Measurements from ENCODE around the gene POM121C. TPM values are rescaled to one million over a fixed set of nuclear protein-coding genes. Genes with fewer than 3 reads are reported as not detected.
"Not testable (repeated sequence)": the region's sequence is repeated elsewhere in the genome, so short reads cannot be mapped to it uniquely, and the experiment has no call there.

POM121C gene
- total and polyA plus RNA-seq, 4 donors = 5.3 to 40.3 (median 25.7) TPM

- H3K4me3 ChIP-seq (ENCODE audit: low read length in 2 of 2); H3K36me3 ChIP-seq (ENCODE audit: control insufficient read depth in 1 of 2, insufficient read depth in 2 of 2, low read length in 1 of 2); H3K9me3 ChIP-seq (ENCODE audit: control insufficient read depth, low read length); H3K4me1 ChIP-seq (ENCODE audit: control insufficient read depth in 1 of 2, insufficient read depth in 2 of 2, low read length in 2 of 2); intact Hi-C loops (cut with DNase I); DNase-seq; H3K27ac ChIP-seq (ENCODE audit: low read depth in 1 of 2, low read length in 2 of 2); H3K27me3 ChIP-seq (ENCODE audit: control insufficient read depth in 1 of 2, insufficient read depth in 2 of 2, low read length in 1 of 2): not testable (repeated sequence)
- WGBS, 2 donors = no CpG with 5 or more reads among the region's 17 CpGs
- peak; percentile 68 for ATAC-seq (ENCODE audit: low FRiP score)
These were observed 111.4 kb downstream of the POM121C start for GRCh38 chr7:75374519-75375317.

- intact Hi-C loops (cut with DNase I); H3K4me3 ChIP-seq (ENCODE audit: low read length in 2 of 2); H3K36me3 ChIP-seq (ENCODE audit: control insufficient read depth in 1 of 2, insufficient read depth in 2 of 2, low read length in 1 of 2); H3K9me3 ChIP-seq (ENCODE audit: control insufficient read depth, low read length); DNase-seq; H3K4me1 ChIP-seq (ENCODE audit: control insufficient read depth in 1 of 2, insufficient read depth in 2 of 2, low read length in 2 of 2); ATAC-seq (ENCODE audit: low FRiP score); H3K27ac ChIP-seq (ENCODE audit: low read depth in 1 of 2, low read length in 2 of 2); H3K27me3 ChIP-seq (ENCODE audit: control insufficient read depth in 1 of 2, insufficient read depth in 2 of 2, low read length in 1 of 2): not testable (repeated sequence)
- WGBS, 2 donors = no CpG with 5 or more reads among the region's 4 CpGs
These were observed 112.0 kb downstream of the POM121C start for GRCh38 chr7:75374144-75374518.

DNA sequence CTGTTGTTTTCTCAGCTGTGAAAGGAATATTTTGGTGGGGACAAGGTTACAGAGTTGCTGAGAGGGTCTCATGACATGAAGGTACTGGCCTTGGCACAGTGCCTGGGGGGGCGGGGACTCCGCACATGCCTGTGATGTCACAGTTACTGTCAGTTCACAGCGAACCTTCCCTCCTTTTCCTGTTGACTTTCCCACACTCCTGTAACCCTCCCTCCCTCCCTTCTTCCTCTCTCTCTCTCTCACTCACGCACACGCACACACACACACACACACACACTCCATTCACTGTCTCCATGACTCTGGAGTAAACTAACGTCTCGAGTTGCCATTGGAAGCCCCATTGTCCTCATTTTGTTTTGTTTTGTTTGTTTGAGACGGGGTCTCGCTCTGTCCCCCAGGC is 118.8 kb downstream of the POM121C start:
- intact Hi-C loops (cut with DNase I); H3K4me3 ChIP-seq (ENCODE audit: low read length in 2 of 2); H3K4me1 ChIP-seq (ENCODE audit: control insufficient read depth in 1 of 2, insufficient read depth in 2 of 2, low read length in 2 of 2); H3K9me3 ChIP-seq (ENCODE audit: control insufficient read depth, low read length); H3K27me3 ChIP-seq (ENCODE audit: control insufficient read depth in 1 of 2, insufficient read depth in 2 of 2, low read length in 1 of 2); H3K27ac ChIP-seq (ENCODE audit: low read depth in 1 of 2, low read length in 2 of 2); DNase-seq; ATAC-seq (ENCODE audit: low FRiP score); H3K36me3 ChIP-seq (ENCODE audit: control insufficient read depth in 1 of 2, insufficient read depth in 2 of 2, low read length in 1 of 2): not testable (repeated sequence)
- 30% methylated on average over 2 of the region's 9 CpGs; no CpG with 5 or more reads in 1 of the 2 donors for WGBS, 2 donors

Other genes with a start within 250 kb of the POM121C start
- gene TRIM73, start 90.7 kb downstream of the POM121C start, total RNA-seq = 1 to 10 TPM; 2.9 to 8.8 TPM
- gene TRIM73, start 90.7 kb downstream of the POM121C start, polyA plus RNA-seq = 1 to 10 TPM in 1 of 2 donors, not detected in 1; 4.2 TPM
- gene SPDYE5, start 6.0 kb upstream of the POM121C start, total RNA-seq = not detected
- not detected for gene SPDYE5, start 6.0 kb upstream of the POM121C start, polyA plus RNA-seq

Measured in aorta (tissue), 5 donors.